GM12873 (cell line): ENCODE data around the gene SLC7A1.

ENCODE experiments used
- TF ChIP-seq, protein P1 (sequence below): IDR thresholded peaks from 2 replicates; pipeline ENCODE4 v1.5.1; 2012; ENCODE audit warnings: low read depth, mild to moderate bottlenecking, moderate library complexity, low read length, control low read depth; ENCODE audit not compliant: insufficient read depth; ENCODE audit errors: missing control alignments

Gene SLC7A1

DNA sequence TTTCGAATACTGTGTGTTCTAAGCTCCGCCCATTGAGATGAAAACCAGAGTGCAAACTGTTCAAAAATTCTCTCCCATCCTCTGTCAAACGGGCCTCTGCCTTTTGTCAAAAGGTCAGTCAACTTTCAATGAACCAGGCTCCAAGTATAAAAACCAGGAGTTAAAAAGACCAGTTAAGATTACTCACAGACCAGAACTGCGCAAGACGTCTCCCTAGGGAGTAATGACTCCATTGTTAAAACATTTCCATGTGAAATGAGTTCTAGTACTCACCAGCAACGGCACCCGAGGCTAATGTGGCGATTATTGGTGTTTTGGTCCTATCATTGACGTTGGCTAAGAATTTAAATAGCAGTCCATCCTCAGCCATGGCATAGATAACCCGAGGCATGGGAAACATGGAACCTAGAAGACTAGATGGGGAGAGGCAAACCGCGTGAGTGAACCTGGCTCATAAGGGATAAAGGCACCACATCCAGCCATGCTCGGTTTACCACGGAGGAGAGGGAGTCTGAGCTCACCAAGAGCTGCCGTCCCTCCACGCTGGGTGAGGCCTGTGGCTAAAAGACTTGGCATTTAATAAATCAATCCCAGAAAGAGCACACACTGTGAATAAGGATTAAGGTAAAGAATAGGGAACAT lies 73.3 kb downstream of the SLC7A1 start:
- TF ChIP-seq, protein P1, sequence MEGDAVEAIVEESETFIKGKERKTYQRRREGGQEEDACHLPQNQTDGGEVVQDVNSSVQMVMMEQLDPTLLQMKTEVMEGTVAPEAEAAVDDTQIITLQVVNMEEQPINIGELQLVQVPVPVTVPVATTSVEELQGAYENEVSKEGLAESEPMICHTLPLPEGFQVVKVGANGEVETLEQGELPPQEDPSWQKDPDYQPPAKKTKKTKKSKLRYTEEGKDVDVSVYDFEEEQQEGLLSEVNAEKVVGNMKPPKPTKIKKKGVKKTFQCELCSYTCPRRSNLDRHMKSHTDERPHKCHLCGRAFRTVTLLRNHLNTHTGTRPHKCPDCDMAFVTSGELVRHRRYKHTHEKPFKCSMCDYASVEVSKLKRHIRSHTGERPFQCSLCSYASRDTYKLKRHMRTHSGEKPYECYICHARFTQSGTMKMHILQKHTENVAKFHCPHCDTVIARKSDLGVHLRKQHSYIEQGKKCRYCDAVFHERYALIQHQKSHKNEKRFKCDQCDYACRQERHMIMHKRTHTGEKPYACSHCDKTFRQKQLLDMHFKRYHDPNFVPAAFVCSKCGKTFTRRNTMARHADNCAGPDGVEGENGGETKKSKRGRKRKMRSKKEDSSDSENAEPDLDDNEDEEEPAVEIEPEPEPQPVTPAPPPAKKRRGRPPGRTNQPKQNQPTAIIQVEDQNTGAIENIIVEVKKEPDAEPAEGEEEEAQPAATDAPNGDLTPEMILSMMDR = no peak

DNA sequence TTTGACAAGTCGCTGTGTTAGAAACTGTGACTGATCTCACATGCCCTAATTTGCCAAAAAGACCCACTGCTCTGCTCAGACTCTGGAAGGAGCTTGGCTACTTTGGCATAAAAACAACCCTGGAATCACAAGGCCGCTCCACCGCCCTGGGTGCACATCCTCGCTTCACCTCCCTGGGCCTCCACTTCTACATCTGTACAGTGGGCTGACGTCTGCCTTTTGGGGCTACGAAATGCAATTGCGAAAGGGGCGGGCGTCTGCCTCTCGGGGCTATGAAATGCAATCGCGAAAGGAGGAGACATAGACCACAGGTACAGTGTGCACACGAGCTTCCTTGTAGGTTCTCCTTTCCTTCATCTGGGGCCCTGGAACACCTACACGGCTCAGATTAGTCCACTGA lies 74.2 kb downstream of the SLC7A1 start:
- TF ChIP-seq, protein P1 = no peak

DNA sequence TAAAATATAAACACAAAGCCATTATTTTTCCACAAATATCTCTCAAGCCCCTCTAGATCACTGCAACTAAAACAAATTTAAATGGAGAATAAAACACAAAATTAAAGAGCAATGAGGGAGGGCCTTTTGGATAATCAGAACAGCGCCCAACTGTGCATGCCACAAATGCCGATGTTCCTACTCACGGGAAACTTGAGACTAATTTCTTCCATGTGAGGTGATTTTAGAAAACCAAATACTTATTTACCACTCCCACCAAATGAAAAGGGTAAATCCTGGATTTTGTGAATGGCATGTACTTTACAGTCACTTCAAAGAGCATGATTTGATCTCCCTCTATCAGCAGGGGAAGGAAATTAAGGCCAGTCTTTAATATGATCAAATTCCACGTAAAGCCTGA lies 74.8 kb downstream of the SLC7A1 start:
- TF ChIP-seq, protein P1 = no peak

DNA sequence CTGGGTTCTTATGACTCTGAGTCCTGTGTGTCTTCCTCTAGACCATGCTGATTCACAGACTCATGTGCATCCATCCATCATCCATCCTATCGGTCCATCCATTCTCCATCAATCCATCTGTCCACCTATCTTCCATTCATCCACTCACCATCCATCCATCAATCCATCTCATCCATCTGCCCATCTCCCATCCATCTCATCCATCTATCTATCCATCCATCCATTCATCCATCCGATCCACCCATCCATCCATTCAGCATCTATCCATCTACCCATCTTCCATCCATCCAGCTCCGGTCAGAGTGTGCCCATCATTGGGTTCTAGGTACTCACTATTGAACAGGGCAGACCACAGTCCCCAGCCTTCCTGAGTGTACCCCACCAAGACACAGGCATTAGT lies 75.6 kb downstream of the SLC7A1 start:
- TF ChIP-seq, protein P1 = no peak

DNA sequence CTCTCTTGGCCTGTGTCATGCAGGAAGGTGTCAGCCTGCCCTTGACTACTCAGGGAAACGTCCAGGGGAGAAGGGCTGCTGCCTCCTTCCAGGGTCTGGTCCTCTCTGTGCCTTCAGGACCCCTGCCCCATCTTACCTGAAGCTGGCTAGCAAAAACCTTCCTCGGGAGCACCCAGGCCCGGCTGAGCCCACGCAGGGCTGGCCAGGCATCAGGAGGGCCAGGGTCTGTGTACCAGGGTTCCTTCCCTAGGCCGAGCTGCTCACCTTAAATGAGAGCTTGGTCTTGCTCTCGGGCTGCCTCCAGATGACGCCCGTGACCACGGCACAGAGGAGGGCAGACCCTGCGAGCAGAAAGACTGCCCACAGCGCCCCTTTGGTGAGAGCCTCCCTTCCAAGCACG lies 78.6 kb downstream of the SLC7A1 start:
- TF ChIP-seq, protein P1 = no peak

DNA sequence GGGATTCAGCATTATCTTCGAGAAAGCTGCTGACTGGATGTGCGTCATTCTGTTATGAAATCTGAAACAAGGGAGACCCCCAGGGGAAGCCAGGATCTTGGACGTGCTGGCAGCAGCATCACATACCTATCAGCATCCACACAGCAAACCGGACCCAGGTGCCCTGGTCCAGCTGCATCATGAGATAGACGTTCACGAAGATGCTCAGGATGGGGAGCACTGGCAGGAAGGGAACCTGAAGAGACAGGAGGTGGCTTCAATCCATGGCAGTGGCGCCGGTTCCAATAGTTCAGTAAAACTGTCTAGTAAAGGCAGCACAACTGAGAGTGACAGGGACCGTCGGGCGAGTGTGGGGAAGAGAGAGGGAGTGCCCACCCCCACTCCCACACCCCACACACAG lies 79.5 kb downstream of the SLC7A1 start:
- TF ChIP-seq, protein P1 = no peak

DNA sequence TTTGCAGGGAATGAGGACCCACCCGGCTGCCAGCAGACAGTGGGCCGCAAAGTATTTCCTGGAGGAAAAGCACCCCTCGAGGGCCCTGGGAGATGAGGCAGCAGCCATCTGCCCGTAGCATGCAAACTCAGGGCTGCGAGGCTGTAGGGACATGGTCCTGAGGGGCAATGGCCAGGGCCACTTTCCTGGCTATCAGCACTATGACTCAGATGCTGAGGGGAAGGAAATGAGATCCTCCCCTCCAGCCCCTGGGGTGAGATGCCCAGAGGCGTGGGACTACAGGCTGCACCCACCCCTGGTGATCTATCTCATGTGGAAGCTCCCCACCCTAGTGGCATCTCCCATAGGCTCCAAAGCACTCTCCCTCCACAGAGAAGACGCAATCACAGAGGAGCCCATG lies 80.1 kb downstream of the SLC7A1 start:
- TF ChIP-seq, protein P1 = no peak

DNA sequence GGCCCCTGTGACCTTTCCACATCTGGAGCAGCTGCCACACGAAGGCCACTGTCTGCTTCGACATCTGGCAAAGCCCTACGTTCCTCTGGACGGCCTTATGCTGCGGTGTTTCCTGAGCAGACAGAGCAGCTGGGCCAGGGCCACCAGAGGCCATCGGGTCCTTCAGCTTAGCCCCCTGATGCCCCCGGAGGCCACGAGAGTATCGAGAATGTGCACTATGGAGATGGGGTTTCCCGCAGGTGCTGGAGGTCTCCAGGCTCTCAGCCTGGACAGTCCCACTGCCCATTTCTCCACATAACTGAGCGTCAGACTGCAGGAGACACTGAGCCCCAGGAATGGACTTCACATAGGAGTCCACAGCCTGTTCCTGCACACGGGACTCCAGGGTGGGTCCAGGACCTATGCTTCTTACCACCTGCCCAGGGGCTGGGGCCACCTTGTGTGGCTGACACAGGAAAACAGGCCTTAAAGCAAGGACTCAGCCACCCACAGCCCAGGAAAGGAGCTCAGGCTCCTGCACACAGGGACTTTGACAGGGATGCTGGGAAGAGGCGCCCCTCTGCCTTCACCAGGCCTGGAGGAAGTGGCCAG lies 80.7 kb downstream of the SLC7A1 start:
- TF ChIP-seq, protein P1 = no peak
